Measurements from ENCODE around the gene MCF2L.
A peak's percentile ranks its signal among the peaks of the same experiment; 100 is the strongest.

The MCF2L gene

GRCh38 chr13:113145911-113146598, 177.0 kb downstream of the MCF2L start:
- Histone ChIP-seq H3K9me3 (replicated peaks; ENCODE audit: insufficient read depth, low read length) (no peaks in the 10 kb centered on the region), H3K36me3 (replicated peaks; ENCODE audit: insufficient read depth, low read length) (no peaks in the 10 kb centered on the region), H3K4me2 (ENCODE audit: low read depth, low read length) (peak overlapping the region; percentile 61), H4K20me1 (ENCODE audit: insufficient read depth, low read length) (no peaks in the 10 kb centered on the region), H3K9me2 (replicated peaks; ENCODE audit: insufficient read depth, low read length) (no peaks in the 10 kb centered on the region), H3K4me3 (ENCODE audit: low read length) (no peak overlapping the region), H3K27ac (ENCODE audit: low read length) (no peak overlapping the region), H3F3A (ENCODE audit: insufficient read depth, low read length) (no peaks in the 10 kb centered on the region), H3K9ac (ENCODE audit: low read length) (no peak overlapping the region), H2AFZ (ENCODE audit: low read length) (peak overlapping the region; percentile 29), H3K79me2 (ENCODE audit: low read length) (no peaks in the 10 kb centered on the region), H3K27me3 (replicated peaks; ENCODE audit: insufficient read depth, low read length) (peaks cover 72% of the 10 kb centered on the region), H3K4me1 (ENCODE audit: low read length) (0 out of 2 replicates have a peak, but pooled peaks cover 4% of the 10 kb centered on the region)
- DNase-seq: no peak
- TF ChIP-seq CTCF (IDR thresholded peaks at IDR 0.05; ENCODE audit: low read length) (no peak), EZH2phosphoT487 (IDR thresholded peaks at IDR 0.05; ENCODE audit: low read length) (no peak), EZH2 (optimal IDR thresholded peaks at IDR 0.05; ENCODE audit: low read depth, low read length) (no peak)

GRCh38 chr13:113146750-113147149, 177.7 kb downstream of the MCF2L start:
- H3K4me3 ChIP-seq (ENCODE audit: low read length): peak overlapping the region; percentile 44
- H3K9me2 ChIP-seq (replicated peaks; ENCODE audit: insufficient read depth, low read length): no peaks in the 10 kb centered on the region
- DNase-seq: no peak
- H3K4me1 ChIP-seq (ENCODE audit: low read length): 0 out of 2 replicates have a peak, but pooled peaks cover 4% of the 10 kb centered on the region
- H2AFZ ChIP-seq (ENCODE audit: low read length): peak overlapping the region; percentile 35; the same call in 1 of the 2 replicates
- peaks cover 70% of the 10 kb centered on the region for H3K27me3 ChIP-seq (replicated peaks; ENCODE audit: insufficient read depth, low read length)
- no peaks in the 10 kb centered on the region for H3K36me3 ChIP-seq (replicated peaks; ENCODE audit: insufficient read depth, low read length)
- no peaks in the 10 kb centered on the region for H4K20me1 ChIP-seq (ENCODE audit: insufficient read depth, low read length)
- H3K79me2 ChIP-seq (ENCODE audit: low read length): no peaks in the 10 kb centered on the region
- TF ChIP-seq EZH2 (optimal IDR thresholded peaks at IDR 0.05; ENCODE audit: low read depth, low read length) (no peak), EZH2phosphoT487 (IDR thresholded peaks at IDR 0.05; ENCODE audit: low read length) (no peak), CTCF (IDR thresholded peaks at IDR 0.05; ENCODE audit: low read length) (no peak)
- no peak overlapping the region for H3K27ac ChIP-seq (ENCODE audit: low read length)
- H3K4me2 ChIP-seq (ENCODE audit: low read depth, low read length): peak overlapping the region; percentile 61
- no peaks in the 10 kb centered on the region for H3K9me3 ChIP-seq (replicated peaks; ENCODE audit: insufficient read depth, low read length)
- no peaks in the 10 kb centered on the region for H3F3A ChIP-seq (ENCODE audit: insufficient read depth, low read length)
- no peak overlapping the region for H3K9ac ChIP-seq (ENCODE audit: low read length)

- TF ChIP-seq CTCF (IDR thresholded peaks at IDR 0.05; ENCODE audit: low read length): no peak
- no peak for TF ChIP-seq EZH2phosphoT487 (IDR thresholded peaks at IDR 0.05; ENCODE audit: low read length)
- TF ChIP-seq EZH2 (optimal IDR thresholded peaks at IDR 0.05; ENCODE audit: low read depth, low read length): no peak
- Histone ChIP-seq H3K27ac (ENCODE audit: low read length) (no peak overlapping the region), H4K20me1 (ENCODE audit: insufficient read depth, low read length) (no peaks in the 10 kb centered on the region), H3K36me3 (replicated peaks; ENCODE audit: insufficient read depth, low read length) (no peaks in the 10 kb centered on the region), H3K9ac (ENCODE audit: low read length) (no peak overlapping the region), H3K9me2 (replicated peaks; ENCODE audit: insufficient read depth, low read length) (no peaks in the 10 kb centered on the region), H3K79me2 (ENCODE audit: low read length) (no peaks in the 10 kb centered on the region), H3K4me2 (ENCODE audit: low read depth, low read length) (peak overlapping the region; percentile 61; the same call in 1 of the 2 replicates), H3K4me1 (ENCODE audit: low read length) (peaks cover 7% of the 10 kb centered on the region; the same call in 1 of the 2 replicates), H3K4me3 (ENCODE audit: low read length) (no peak overlapping the region), H2AFZ (ENCODE audit: low read length) (no peak overlapping the region), H3K9me3 (replicated peaks; ENCODE audit: insufficient read depth, low read length) (no peaks in the 10 kb centered on the region), H3K27me3 (replicated peaks; ENCODE audit: insufficient read depth, low read length) (peaks cover 70% of the 10 kb centered on the region), H3F3A (ENCODE audit: insufficient read depth, low read length) (no peaks in the 10 kb centered on the region; the same call in 1 of the 2 replicates)
- no peak for DNase-seq
Measured at GRCh38 chr13:113147206-113147605, 178.2 kb downstream of the MCF2L start.
